Measurements from ENCODE around the gene BACE2.
A peak's percentile ranks its signal among the peaks of the same experiment; 100 is the strongest.
"Not testable (repeated sequence)": the region's sequence is repeated elsewhere in the genome, so short reads cannot be mapped to it uniquely, and the experiment has no call there.

The BACE2 gene

DNA sequence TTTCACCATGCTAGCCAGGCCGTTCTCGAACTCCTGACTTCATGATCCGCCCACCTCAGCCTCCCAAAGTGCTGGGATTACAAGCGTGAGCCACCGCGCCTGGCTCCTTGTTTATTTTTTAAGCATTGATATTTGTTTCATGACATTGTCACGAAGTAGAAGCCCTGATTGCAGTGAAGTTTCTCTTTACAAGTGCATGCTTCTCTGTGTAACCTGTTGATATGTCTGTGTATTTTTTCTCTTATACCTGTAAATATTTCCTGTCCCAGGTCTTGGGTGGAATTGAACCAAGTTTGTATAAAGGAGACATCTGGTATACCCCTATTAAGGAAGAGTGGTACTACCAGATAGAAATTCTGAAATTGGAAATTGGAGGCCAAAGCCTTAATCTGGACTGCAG, 75.1 kb downstream of the BACE2 start:
- no peak for DNase-seq

DNA sequence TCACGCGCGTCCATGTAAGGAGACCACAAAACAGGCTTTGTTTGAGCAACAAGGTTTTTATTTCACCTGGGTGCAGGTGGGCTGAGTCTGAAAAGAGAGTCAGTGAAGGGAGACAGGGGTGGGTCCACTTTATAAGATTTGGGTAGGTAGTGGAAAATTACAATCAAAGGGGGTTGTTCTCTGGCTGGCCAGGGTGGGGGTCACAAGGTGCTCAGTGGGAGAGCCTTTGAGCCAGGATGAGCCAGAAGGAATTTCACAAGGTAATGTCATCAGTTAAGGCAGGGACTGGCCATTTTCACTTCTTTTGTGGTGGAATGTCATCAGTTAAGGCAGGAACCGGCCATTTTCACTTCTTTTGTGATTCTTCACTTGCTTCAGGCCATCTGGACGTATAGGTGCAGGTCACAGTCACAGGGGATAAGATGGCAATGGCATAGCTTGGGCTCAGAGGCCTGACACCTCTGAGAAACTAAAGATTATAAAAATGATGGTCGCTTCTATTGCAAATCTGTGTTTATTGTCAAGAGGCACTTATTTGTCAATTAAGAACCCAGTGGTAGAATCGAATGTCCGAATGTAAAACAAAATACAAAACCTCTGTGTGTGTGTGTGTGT, 76.4 kb downstream of the BACE2 start:
- not testable (repeated sequence) for DNase-seq

DNA sequence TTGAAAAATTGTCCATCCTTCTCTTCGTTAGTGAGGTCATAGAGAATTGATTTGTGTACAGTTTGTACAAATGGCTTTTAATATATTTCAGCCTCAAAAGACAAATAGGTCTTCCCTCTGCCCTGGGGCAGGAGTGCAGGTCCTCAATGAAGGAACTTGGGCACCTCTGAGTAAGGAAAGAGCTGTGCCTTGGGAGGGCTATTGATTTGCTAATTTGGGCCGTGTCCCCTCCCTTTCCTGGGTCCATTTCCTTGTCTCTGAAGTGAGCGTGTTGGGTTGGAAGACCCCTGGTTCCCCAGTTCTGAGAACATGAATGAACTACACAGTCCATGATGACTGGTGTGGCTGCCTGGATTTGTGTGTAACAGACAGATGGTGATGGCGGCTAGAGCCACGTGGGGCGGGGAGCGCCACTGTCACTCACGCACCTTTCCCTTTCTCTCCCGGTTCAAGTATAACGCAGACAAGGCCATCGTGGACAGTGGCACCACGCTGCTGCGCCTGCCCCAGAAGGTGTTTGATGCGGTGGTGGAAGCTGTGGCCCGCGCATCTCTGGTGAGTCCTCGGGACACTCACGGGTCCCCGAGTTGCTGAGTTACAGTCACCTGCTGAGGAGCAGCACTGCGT, 77.7 kb downstream of the BACE2 start:
- no peak for DNase-seq

DNA sequence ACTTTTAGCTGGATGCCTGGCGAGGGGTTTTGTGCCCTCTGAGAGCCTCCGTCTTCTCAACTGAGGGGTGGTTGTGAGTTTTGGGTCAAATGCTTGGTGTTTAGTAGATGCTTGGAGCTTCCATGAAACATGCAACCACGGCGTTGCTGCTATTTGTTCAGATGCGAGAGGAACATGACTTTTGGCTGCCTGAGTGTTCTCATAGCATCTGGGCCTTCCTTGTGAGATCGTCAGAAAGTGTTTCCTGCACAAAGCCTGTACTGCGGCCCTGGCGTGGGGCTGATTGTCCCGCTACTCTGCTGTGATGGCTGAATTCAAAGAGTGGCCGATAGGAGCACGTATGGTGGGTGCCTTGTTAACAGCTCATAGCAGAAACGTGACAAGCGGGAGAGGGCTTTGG, 78.8 kb downstream of the BACE2 start:
- DNase-seq = no peak

DNA sequence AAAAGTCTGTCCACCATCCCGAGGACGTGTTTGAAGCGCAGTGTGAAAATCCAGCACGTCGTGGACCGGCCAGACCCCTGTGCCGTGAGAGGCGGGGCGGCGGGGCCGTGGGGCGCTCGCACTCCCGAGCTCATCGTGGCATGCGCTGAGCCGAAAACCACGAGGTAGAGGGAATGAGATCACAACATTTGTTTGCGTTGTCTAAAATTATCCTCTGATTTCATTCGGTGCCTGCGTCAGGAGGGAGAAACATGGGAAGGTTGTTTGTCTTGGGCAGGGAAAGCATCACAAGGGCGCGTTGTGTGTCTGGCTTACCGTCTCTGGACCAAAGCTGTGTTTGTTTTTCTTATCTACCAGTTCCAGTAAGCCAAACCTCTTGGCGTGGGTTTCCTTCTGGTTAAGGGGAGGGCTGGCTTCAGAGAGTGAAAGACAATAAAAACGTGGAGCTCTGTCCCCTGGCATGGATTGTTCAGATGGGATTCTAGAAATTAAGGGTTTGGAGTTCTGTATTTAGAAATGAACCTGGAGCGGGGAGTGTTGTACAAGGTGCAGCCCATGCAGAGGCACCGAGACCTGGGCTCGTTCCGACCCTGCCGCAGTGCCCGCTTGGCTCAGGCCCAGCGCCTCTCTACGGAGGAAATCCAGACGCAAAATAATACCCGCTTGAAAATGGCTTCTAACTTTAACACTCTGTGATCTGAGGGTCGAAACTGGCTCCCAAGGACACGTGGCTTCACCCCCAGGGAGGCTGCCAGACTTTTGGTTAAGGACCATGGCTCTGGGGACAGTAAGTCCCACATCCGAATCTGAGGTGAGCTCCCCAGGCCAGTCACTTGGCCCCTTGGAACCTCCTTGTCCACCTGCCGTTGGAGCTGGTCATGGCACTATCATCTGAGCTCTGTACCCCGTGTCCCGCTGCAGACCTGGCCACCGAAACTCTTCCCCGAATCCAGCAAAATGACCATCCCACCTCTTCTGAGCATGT, 79.9 kb downstream of the BACE2 start:
- DNase-seq = peak; percentile 73

DNA sequence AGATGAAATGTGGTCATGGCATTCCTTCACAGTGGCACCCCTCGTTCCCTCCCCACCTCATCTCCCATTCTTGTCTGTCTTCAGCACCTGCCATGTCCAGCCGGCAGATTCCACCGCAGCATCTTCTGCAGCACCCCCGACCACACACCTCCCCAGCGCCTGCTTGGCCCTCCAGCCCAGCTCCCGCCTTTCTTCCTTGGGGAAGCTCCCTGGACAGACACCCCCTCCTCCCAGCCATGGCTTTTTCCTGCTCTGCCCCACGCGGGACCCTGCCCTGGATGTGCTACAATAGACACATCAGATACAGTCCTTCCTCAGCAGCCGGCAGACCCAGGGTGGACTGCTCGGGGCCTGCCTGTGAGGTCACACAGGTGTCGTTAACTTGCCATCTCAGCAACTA, 81.5 kb downstream of the BACE2 start:
- DNase-seq = no peak

DNA sequence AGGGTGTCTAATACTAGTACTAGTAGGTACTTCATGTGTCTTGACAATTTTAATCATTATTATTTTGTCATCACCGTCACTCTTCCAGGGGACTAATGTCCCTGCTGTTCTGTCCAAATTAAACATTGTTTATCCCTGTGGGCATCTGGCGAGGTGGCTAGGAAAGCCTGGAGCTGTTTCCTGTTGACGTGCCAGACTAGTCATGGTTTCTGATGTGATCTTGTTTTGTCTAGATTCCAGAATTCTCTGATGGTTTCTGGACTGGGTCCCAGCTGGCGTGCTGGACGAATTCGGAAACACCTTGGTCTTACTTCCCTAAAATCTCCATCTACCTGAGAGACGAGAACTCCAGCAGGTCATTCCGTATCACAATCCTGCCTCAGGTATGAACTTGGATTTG, 82.6 kb downstream of the BACE2 start:
- no peak for DNase-seq

DNA sequence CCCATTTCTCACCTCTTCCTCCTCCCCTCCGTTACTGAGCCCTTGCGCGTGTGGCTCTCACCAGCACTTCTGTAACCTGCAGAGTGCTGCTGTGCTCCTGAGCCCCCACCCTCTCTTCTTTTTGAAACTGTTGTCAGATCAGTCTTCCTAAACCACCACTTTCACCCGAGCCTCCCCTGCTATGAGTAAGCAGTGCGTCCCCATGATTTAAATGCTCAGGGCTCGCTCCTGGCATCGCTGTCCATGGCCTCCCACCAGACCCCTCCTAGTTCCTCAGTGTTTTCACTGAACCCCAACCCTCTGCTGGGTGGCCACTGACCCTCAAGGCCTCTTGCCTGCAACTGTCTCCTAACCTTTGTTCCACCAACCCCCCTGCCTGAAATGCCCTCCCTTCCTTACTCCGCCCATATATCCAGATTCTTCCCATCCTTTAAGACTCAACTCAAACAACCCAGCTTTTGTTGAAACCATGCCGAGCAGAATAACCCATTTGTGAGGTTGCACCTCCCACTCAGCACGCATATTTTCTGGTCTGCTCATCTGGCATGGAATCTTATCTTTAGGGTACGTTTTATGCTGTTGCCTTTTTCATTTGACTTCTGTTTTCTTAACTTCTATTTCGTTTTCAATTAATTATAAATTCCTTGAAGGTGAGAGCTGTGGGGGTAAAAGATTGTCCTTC, 84.1 kb downstream of the BACE2 start:
- no peak for DNase-seq

DNA sequence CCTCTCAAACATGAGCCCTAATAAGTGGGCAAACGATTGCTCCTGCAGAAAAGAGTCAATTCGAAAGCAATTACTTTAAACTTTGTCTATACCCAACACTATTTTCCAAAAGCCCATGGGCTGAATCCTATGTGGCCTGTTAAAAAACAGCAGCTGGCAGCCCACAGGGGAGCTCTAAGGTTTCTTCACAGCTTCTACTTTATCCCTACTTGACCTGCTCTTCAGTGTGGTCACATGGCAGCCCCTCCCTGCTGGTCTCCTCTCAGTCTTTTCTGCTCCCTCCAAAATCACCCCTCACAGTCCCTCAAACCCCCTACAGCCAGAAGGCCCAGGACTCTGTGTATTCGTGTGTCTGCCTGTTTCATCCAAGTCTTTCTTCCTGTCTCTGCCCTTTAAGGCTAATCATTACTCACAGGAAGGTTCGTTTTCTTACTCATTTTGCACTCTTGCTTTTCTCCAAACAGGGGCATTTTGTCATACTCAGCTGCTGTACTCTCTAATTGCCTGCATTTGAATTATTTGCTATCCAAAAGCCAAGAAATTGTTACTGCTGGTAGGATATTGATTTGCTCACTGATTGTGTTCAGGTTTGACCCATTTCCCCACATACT, 86.2 kb downstream of the BACE2 start:
- no peak for DNase-seq

DNA sequence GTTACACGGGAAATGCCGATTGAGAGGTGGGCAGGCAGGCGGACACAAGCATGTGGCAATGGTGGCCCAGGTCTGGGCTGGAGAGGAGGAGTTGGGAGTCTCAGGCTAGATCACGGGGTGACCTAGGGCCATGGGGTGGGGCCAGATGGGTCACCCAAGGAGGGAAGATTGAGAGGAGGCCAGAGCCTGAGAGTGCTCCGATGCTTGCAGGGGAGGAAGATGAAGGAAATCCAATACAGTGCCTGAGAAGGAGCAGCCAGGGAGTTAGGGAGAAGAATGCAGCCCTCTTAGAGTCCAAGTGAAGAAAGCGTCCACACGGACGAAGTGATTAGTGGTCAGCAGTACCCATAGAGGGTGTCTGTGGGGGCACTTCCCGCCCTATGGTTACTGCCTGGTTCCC, 87.2 kb downstream of the BACE2 start:
- DNase-seq = no peak

DNA sequence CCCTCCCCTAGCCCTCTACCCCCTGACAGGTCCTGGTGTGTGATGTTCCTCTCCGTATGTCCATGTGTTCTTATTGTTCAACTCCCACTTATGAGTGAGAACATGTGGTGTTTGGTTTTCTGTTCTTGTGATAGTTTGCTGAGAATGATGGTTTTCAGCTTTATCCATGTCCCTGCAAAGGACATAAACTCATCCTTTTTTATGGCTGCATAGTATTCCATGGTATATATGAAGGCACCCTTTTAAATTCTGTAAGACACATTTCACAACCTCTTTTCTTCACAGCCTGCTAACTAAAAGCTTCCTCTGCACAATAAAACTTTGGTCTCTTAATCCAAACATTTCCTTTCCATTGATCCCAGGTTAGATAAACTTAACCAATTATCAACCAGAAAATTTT, 88.3 kb downstream of the BACE2 start:
- not testable (repeated sequence) for DNase-seq

DNA sequence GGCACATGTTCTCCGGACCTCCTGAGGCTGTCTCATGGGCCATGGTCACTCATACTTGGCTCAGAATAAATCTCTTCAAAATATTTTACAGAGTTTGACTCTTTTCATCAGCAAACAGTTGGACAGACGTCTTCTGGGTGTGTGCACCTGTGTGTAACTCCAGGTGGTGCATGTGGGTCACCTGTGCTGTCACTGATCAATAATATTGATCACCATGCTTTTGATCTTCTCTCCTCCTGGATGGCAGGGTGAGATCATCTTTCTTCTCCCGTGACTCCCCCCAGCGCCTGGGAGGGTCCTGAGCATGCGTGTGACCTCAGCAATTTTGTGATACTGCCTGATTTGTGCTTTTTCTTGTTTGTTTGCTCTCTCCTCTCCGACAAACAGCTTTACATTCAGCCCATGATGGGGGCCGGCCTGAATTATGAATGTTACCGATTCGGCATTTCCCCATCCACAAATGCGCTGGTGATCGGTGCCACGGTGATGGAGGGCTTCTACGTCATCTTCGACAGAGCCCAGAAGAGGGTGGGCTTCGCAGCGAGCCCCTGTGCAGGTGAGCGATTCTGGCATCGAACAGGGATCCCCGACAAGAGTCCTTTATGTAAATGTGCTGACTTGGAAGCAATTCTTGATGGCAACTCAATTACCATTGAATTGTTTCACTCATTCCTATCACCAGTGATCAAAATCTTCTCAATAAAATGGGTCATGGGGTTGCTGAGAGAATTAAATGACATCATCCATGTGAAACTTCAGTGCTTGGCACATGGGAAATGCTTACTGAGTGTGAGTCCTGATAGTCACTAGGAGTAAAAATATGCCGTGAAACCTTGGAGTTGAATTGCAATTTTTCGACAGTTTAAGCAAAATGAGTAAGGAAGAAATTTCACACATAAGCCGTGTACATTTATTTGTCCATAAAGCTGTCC, 89.1 kb downstream of the BACE2 start:
- no peak for DNase-seq

DNA sequence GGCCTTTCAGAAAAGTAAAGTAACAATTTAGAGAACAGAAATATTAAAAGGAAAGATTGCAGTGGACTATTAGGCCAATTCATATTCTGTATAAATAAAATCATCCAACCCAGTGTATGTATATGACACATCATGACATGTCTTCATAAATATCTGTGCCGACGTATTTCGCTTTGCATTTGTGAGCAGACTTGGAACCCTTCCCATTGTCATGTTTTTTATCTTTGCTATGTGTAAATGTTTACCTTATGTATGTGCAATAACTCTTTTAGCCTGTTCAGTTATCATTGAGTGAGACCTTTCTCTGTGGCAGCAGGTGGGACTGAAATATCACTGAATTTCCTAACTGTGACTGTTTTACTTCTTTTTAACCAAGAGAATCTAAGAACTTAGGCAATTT, 90.7 kb downstream of the BACE2 start:
- no peak for DNase-seq

DNA sequence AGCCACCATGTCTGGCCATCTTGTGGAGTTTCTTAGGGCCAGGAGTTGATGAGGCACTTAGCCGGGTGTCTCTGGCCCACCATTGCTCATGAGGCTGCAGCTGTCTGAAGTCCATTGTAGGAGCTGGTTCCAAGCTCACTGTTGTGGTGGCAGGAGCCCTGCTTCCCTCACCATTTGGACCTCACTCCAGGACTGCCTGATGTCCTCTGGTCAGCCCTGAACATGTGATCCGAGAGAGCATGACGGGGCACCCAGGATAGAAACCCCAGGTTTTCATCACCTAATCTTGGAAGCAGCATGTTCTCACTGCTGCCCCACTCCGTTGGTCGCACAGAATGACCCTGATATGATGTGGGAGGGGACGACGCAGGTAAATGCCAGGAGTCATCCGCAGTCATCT, 92.5 kb downstream of the BACE2 start:
- DNase-seq = no peak

DNA sequence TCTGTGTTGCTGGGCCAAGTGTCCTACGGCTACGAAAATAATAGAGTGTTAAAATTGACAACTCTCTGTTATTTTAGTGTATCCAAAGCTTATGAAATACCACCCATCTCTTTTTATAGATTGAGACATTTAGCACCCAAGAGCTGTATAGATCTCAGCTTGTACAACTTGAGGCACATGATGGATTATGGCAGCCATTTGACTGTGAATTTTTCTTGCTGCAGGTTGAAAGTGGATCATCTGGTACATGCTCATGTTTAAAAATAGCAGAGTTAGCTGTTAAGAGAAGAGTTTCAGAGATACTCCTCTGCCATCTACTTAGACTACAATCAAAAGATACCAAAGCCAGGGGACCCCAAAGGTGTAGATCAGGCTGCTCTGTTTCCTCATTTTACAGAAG, 99.4 kb downstream of the BACE2 start:
- DNase-seq = no peak

DNA sequence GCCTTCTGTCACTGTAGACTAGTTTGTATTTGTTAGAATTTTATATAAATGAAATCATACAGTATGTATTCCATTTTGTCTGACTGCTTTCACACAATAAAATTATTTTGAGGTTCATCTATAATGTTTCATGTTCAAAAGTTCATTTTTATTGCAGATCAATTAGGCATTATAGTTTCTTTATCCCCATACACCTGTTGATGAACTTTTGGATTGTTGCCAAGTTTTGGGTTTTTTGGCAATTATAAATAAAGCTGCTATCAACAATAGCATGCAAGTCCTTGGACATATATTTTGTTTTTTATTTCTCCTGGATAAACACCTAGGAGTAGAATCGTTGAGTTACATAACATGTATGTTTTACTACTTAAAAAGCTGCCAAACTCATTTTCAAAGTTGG, 101.6 kb downstream of the BACE2 start:
- DNase-seq = no peak

DNA sequence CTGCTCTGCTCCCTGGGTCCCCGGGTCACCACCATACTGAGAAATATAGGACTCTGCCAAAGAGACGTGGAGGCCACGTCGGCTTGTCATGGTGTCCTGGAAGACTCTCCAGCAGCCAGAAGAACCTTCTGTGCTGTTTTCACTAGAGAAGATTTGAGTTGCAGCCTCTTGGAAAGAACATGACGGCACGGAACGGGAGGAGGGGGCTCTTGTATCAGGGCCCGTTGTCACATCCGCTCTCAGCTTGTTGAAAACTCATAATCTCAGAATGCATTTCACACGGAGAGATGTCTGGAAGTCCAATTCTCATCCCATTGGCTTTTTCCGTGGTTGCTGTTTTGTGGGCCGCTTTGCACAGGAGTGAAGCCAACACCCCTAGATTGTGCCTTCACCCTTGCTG, 109.2 kb downstream of the BACE2 start:
- no peak for DNase-seq

DNA sequence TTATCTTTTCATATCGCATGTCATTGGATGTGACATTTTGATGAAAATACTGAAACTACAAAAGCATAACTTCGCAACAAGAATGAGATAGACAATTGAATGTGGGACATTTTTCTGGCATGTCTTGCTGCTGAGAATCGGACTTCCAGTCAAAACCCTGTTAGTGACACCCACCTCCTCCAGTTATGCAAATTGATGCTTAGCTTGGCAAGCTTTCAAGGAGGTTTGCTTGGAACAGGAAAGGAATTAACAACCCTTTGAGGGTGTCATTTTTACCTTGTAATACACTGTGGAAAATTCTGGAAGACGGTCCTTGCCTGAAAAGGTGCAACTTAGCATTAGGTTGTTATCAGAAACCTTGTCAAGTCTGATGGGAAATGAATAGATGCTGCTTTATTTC, 109.9 kb downstream of the BACE2 start:
- no peak for DNase-seq

DNA sequence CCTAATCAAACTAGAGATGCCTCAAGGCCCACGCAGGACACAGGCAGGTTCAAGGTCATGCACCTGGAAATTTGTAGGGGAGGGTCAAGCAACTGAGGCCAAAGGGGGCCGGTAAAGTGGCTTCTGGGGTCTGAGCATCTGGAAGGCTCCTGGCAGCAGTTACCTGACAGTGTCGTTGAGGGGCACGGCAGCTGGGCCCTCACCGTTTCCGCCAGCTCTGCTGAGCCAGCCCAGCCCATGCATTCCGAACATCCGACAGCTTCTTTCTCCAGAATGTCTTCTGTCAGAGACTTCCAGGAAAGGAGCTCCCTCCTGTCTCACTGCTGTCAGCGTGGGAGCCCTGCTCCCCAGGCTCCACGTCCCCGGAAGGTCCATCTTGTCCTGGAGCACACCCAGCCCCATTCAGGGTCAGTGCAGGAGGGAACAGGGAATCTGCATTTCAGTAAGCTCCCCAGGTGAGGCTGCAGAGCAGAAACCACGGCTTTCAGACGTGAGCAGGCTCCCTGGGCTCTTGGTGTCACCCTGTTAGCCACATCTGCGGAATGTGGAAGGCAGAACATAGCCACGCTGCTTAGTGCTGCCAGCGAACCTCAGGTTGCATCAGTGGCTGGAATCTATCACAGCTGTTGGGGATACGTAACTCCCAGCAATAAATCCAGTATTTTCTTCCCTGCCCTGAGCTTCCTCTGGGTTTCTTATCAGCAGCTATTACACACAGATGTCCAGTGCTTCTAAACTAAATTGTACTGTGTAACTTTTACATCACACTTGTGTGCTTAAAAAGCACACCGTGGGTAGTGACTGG, 112.4 kb downstream of the BACE2 start:
- no peak for DNase-seq

DNA sequence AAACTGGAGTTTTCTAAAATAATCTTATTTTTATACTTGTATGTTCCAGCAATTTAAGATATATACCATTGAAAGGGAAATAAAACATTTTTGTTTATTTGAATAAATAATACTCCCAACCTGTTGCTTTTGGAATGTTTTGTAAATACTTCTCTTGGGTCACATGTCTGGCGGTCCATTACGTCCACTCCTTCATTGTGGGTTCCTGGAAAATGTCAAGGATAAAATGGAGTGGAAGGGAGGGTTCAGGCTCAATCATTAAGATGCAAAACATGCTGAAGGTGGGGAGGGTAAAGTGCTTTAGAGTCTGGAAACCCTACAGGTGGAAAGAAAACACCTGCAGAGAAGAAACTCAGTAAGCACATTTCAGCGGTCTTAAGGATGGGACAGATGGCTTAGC, 114.5 kb downstream of the BACE2 start:
- DNase-seq = no peak
